Cardiac septum (tissue), 1 donor: ENCODE results near the gene IMMT. TPM values are rescaled to one million over a fixed set of nuclear protein-coding genes. Genes with fewer than 3 reads are reported as not detected.
"Not testable (repeated sequence)": the region's sequence is repeated elsewhere in the genome, so short reads cannot be mapped to it uniquely, and the experiment has no call there.

Experiments used
- DNase-seq: peaks from one replicate; pipeline ENCODE4 v3.0.0-alpha.2; 2020; ENCODE audit warnings: low spot score
- intact Hi-C: fragments of 100-400 bp; cut with DNase I; formaldehyde crosslinking; loops from one replicate; pipeline ENCODE4 v1.14.0; 2022
- long read RNA-seq: library from polyadenylated mRNA; unstranded; transcript quantifications from one replicate; pipeline ENCODE4 v2.0.0, GENCODE V29; 2021
- total RNA-seq: library from RNA; stranded (reverse); fragmentation: NEBNext Ultra II Directional; extraction: Animal tissue kit (Norgen Biotek cat#: 25700); gene quantifications from one replicate; pipeline ENCODE4 v1.2.1, GENCODE V29; 2021
- donor health status: DM: no; HTN: no; CAD: no.

IMMT gene
- 239 TPM for total RNA-seq
- long read RNA-seq, partial matches to known transcripts = 14 of 33 reads
- long read RNA-seq, other reads (novel, unspliced or antisense) = 18 of 33 reads

GRCh38 chr2:86195055-86195807 is at the start of gene IMMT:
IMMT (minus strand) TSS chr2:86195462; CDS start chr2:86195382, 80 bp downstream.
- peak; percentile 97 for DNase-seq
- intact Hi-C loops = no loop called here

- DNase-seq, intact Hi-C loops: not testable (repeated sequence)
These were observed 49.5 kb upstream of the IMMT start for GRCh38 chr2:86244781-86245180.

GRCh38 chr2:86243950-86244733 is 48.9 kb upstream of the IMMT start:
- intact Hi-C loops = no loop called here
- DNase-seq = no peak

GRCh38 chr2:86243272-86243671 is 48.0 kb upstream of the IMMT start:
- DNase-seq = no peak
- intact Hi-C loops = no loop called here

GRCh38 chr2:86241611-86242010 is 46.3 kb upstream of the IMMT start:
- intact Hi-C loops = no loop called here
- no peak for DNase-seq

GRCh38 chr2:86240251-86240650 is 45.0 kb upstream of the IMMT start:
- DNase-seq = no peak
- intact Hi-C loops = no loop called here

GRCh38 chr2:86239745-86240144 is 44.5 kb upstream of the IMMT start:
- no peak for DNase-seq
- intact Hi-C loops = no loop called here

- DNase-seq = no peak
- intact Hi-C loops = no loop called here
These were observed 44.1 kb upstream of the IMMT start for GRCh38 chr2:86239326-86239725.

- no peak for DNase-seq
- intact Hi-C loops = no loop called here
These were observed 43.1 kb upstream of the IMMT start for GRCh38 chr2:86238354-86238753.

- DNase-seq = no peak
- intact Hi-C loops = no loop called here
These were observed 41.9 kb upstream of the IMMT start for GRCh38 chr2:86237172-86237571.

- intact Hi-C loops = no loop called here
- DNase-seq = no peak
These were observed 40.1 kb upstream of the IMMT start for GRCh38 chr2:86235196-86235980.

GRCh38 chr2:86234563-86235131 is 39.4 kb upstream of the IMMT start:
- intact Hi-C loops = no loop called here
- DNase-seq = no peak

- intact Hi-C loops = no loop called here
- no peak for DNase-seq
These were observed 38.2 kb upstream of the IMMT start for GRCh38 chr2:86233436-86233835.

GRCh38 chr2:86232910-86233309 is 37.6 kb upstream of the IMMT start:
- intact Hi-C loops = no loop called here
- DNase-seq = no peak

- intact Hi-C loops = no loop called here
- no peak for DNase-seq
These were observed 37.1 kb upstream of the IMMT start for GRCh38 chr2:86232373-86232784.

- intact Hi-C loops = no loop called here
- DNase-seq = no peak
These were observed 36.6 kb upstream of the IMMT start for GRCh38 chr2:86231680-86232372.

GRCh38 chr2:86230961-86231360 is 35.7 kb upstream of the IMMT start:
- intact Hi-C loops = no loop called here
- no peak for DNase-seq

GRCh38 chr2:86229221-86229620 is 34.0 kb upstream of the IMMT start:
- intact Hi-C loops = no loop called here

GRCh38 chr2:86228574-86228973 is 33.3 kb upstream of the IMMT start:
- intact Hi-C loops, DNase-seq: not testable (repeated sequence)

More at GRCh38 chr2:86229221-86229620, 34.0 kb upstream of the IMMT start:
- no peak for DNase-seq
